Gastroesophageal sphincter (tissue), 4 donors: ENCODE data around the gene DNAI1. TPM values are rescaled to one million over a fixed set of nuclear protein-coding genes. Genes with fewer than 3 reads are reported as not detected.

Experiments
- ATAC-seq: fragments of 150-250 bp; one replicate; pipeline ENCODE4 v1.9.1; 2016; ENCODE audit warnings: mild to moderate bottlenecking, moderate library complexity
- H3K27ac ChIP-seq, 4 donors: fragments of 200-600 bp; sonication (generic) in 3 of 4; 1 replicate in 3 of 4; 2 replicates in 1 of 4; pipeline ENCODE4 v1.5.1; 2016 to 2019
- H3K27me3 ChIP-seq: fragments of 200-600 bp; sonication (generic); one replicate; pipeline ENCODE4 v1.5.1; 2019
- H3K36me3 ChIP-seq, 2 donors: fragments of 200-600 bp; sonication (generic); one replicate each; pipeline ENCODE4 v1.5.1; 2019; ENCODE audit warnings: control low read depth in 1 of 2
- H3K4me1 ChIP-seq, 3 donors: fragments of 200-600 bp; sonication (generic); 1 replicate in 2 of 3; 2 replicates in 1 of 3; pipeline ENCODE4 v1.5.1; 2016 to 2019; ENCODE audit warnings: control low read depth in 2 of 3
- H3K4me3 ChIP-seq, 2 donors: fragments of 200-600 bp; sonication (generic); one replicate each; pipeline ENCODE4 v1.5.1; 2019; ENCODE audit warnings: mild to moderate bottlenecking in 1 of 2, moderate library complexity in 1 of 2
- H3K9me3 ChIP-seq, 3 donors: fragments of 200-600 bp; sonication (generic); one replicate each; pipeline ENCODE4 v1.5.1; 2017 to 2019; ENCODE audit warnings: control low read depth in 2 of 3
- CTCF ChIP-seq, 4 experiments: fragments of 200-600 bp in 2 of 4; fragments of 450-650 bp in 2 of 4; sonication (generic) in 1 of 4; IDR thresholded peaks; one replicate each; pipeline ENCODE4 v1.5.1; 2017 to 2019; ENCODE audit warnings: antibody characterized with exemption in 4 of 4, mild to moderate bottlenecking in 2 of 4, moderate library complexity in 2 of 4
- EP300 ChIP-seq: sonication (generic); formaldehyde crosslinking; IDR thresholded peaks from one replicate; pipeline ENCODE4 v1.6.1; 2017; ENCODE audit warnings: antibody characterized with exemption, mild to moderate bottlenecking
- POLR2A ChIP-seq, 2 donors: fragments of 450-650 bp; IDR thresholded peaks; one replicate each; pipeline ENCODE4 v1.6.1; 2017; ENCODE audit warnings: antibody characterized with exemption in 2 of 2, mild to moderate bottlenecking in 2 of 2, moderate library complexity in 1 of 2
- POLR2AphosphoS5 ChIP-seq: sonication (generic); formaldehyde crosslinking; IDR thresholded peaks from one replicate; pipeline ENCODE4 v1.6.1; 2017; ENCODE audit warnings: antibody characterized with exemption
- WGBS, 2 donors: methylation state at CpG; one replicate each; pipeline ENCODE4 v1.1.5; 2018; ENCODE audit warnings: low coverage in 1 of 2; 5-methylcytosine and 5-hydroxymethylcytosine counted together
- total RNA-seq, 4 donors: library from RNA; depleted of rRNA; stranded (reverse); fragments of >200 nt; gene quantifications; one replicate each; pipeline ENCODE4 v1.1.0, GENCODE V29; 2016

The DNAI1 gene
- total RNA-seq, 4 donors from 2014 or later: not detected

- WGBS, 2 donors: no CpG with 5 or more reads among the region's 2 CpGs
- no peaks in the 10 kb centered on the region for H3K9me3 ChIP-seq
- ATAC-seq: no peak
- no peak for TF ChIP-seq POLR2AphosphoS5
- TF ChIP-seq CTCF (IDR thresholded peaks at IDR 0.05): no peak
- no peak for TF ChIP-seq EP300
- TF ChIP-seq POLR2A (IDR thresholded peaks at IDR 0.05): no peak
- no peaks in the 10 kb centered on the region for H3K36me3 ChIP-seq
- no peaks in the 10 kb centered on the region for H3K4me1 ChIP-seq
- peaks cover 19% of the 10 kb centered on the region for H3K27me3 ChIP-seq
- no peak overlapping the region for H3K4me3 ChIP-seq
- no peak overlapping the region for H3K27ac ChIP-seq
These were observed 33.0 kb downstream of the DNAI1 start for GRCh38 chr9:34491596-34491995.

GRCh38 chr9:34492051-34492450, 33.4 kb downstream of the DNAI1 start:
- no peaks in the 10 kb centered on the region for H3K9me3 ChIP-seq
- H3K4me1 ChIP-seq: no peaks in the 10 kb centered on the region
- TF ChIP-seq POLR2AphosphoS5 (no peak), CTCF (IDR thresholded peaks at IDR 0.05) (no peak), EP300 (no peak), POLR2A (IDR thresholded peaks at IDR 0.05) (no peak)
- peaks cover 19% of the 10 kb centered on the region for H3K27me3 ChIP-seq
- no peak overlapping the region for H3K4me3 ChIP-seq
- H3K27ac ChIP-seq: no peak overlapping the region
- ATAC-seq: no peak
- 0 to 8% methylated on average over 1 to 2 of the region's 2 CpGs for WGBS, 2 donors
- H3K36me3 ChIP-seq: no peaks in the 10 kb centered on the region

GRCh38 chr9:34493972-34494535, 35.4 kb downstream of the DNAI1 start:
- Histone ChIP-seq H3K36me3 (no peaks in the 10 kb centered on the region), H3K4me1 (no peaks in the 10 kb centered on the region), H3K27ac (no peak overlapping the region), H3K9me3 (no peaks in the 10 kb centered on the region), H3K4me3 (no peak overlapping the region), H3K27me3 (peaks cover 13% of the 10 kb centered on the region)
- ATAC-seq: no peak
- 59 to 67% methylated on average over 3 of the region's 8 CpGs for WGBS, 2 donors
- TF ChIP-seq CTCF (IDR thresholded peaks at IDR 0.05): no peak

GRCh38 chr9:34496149-34496712, 37.6 kb downstream of the DNAI1 start:
- ATAC-seq: no peak
- H3K27ac ChIP-seq: no peak overlapping the region
- H3K4me3 ChIP-seq: no peak overlapping the region
- H3K4me1 ChIP-seq: peaks cover 0 to 10% (median 0%) of the 10 kb centered on the region in 3 donors
- no peak for TF ChIP-seq POLR2AphosphoS5
- TF ChIP-seq CTCF (IDR thresholded peaks at IDR 0.05): no peak
- no peak for TF ChIP-seq POLR2A (IDR thresholded peaks at IDR 0.05)
- no peak for TF ChIP-seq EP300
- WGBS, 2 donors: 0 to 88% methylated on average over 1 to 2 of the region's 6 CpGs
- H3K27me3 ChIP-seq: no peaks in the 10 kb centered on the region
- no peaks in the 10 kb centered on the region for H3K9me3 ChIP-seq
- no peaks in the 10 kb centered on the region for H3K36me3 ChIP-seq

GRCh38 chr9:34498553-34498952, 39.9 kb downstream of the DNAI1 start:
- Histone ChIP-seq H3K27ac (no peak overlapping the region), H3K4me1 (peaks cover 0 to 29% (median 16%) of the 10 kb centered on the region in 3 donors), H3K9me3 (no peaks in the 10 kb centered on the region), H3K4me3 (no peak overlapping the region), H3K36me3 (no peaks in the 10 kb centered on the region), H3K27me3 (no peaks in the 10 kb centered on the region)
- no peak for TF ChIP-seq POLR2AphosphoS5
- TF ChIP-seq CTCF (IDR thresholded peaks at IDR 0.05): no peak
- no peak for TF ChIP-seq EP300
- no peak for TF ChIP-seq POLR2A (IDR thresholded peaks at IDR 0.05)
- ATAC-seq: no peak
- WGBS, 2 donors: 43 to 50% methylated on average over 2 to 3 of the region's 3 CpGs
